HG03103 (cell line): Measurements from ENCODE around the gene TANK.
"Not testable (repeated sequence)": the region's sequence is repeated elsewhere in the genome, so short reads cannot be mapped to it uniquely, and the experiment has no call there.

Source experiments
- ATAC-seq: cut with Tn5 transposase; IDR thresholded peaks from one replicate; pipeline ENCODE4 v1.9.1; 2021; ENCODE audit warnings: low read depth; ENCODE audit not compliant: unreplicated experiment

TANK gene

DNA sequence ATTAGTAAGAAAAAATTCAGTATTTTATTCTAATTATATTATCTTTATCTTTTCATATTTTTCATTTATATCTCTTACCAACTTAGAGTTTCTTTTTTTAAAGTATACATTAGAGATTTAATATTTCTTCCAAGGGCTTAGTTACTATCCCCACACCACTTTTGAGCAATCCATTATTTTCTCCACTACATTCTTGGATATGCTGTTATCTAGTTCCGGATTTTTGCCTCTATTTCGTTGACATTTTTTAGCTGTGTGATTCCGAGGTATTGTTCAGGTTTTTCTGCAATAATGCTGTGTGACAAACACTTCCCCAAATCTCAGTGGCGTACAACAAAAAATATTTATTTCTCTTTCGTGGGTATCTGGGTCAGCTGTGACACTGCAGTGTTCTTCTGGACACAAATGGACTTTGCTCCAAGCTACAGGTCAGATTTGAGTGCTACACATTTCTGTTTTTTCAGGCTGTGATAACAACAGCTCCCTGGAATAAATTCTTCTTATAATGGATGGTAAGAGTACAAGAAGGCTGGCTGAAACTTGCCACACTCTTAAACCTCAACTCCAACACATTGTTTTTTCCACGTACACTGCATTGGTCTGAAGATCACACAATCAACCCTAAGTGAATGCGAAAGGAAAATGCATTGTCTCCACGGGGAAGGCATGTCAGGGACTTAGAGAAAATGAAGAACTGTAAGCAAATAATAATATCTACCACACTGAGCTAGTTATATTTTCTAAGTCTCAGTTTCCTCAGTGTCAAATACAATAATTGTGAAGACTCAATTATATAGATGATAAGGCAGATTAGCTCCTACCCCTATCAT lies 97.1 kb downstream of the TANK start:
- no peak for ATAC-seq

- ATAC-seq: no peak
Measured at GRCh38 chr2:161265874-161266273, 105.6 kb downstream of the TANK start.

GRCh38 chr2:161269111-161269510 lies 108.9 kb downstream of the TANK start:
- ATAC-seq: no peak

DNA sequence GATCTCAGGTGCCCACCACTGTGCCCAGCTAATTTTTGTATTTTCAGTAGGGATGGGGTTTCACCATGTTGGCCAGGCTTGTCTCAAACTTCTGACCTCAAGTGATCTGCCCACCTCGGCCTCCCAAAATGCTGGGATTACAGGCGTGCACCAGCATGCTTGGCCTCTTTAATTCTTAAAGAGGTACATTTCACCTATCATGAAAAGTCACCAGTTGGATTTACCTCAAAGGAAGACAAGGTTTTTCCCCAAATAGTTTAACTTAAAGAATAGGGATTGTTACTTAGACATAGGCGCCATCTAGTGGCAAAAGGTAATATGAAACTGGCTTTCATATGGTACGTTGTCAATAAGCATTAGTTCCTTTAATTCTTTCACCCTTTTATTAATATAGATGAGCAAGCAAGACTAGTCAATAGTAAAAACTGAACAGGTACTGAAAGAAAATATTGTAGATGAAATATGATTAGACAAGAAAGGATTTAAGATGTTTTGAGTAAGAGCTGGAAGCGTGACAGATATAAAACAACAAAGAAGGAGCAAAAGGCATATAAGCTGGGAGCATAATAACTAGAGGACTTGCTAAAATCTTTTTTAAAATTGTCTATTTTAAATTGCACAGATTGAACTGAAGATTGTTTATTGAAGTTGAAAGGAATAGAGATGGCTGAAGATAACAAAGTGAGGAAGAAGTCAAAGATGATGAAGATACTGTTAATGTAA lies 113.0 kb downstream of the TANK start:
- peak; percentile 69 for ATAC-seq

GRCh38 chr2:161278564-161279229 lies 118.5 kb downstream of the TANK start:
- ATAC-seq: not testable (repeated sequence)

- ATAC-seq: not testable (repeated sequence)
Measured at GRCh38 chr2:161279230-161279815, 119.1 kb downstream of the TANK start.

DNA sequence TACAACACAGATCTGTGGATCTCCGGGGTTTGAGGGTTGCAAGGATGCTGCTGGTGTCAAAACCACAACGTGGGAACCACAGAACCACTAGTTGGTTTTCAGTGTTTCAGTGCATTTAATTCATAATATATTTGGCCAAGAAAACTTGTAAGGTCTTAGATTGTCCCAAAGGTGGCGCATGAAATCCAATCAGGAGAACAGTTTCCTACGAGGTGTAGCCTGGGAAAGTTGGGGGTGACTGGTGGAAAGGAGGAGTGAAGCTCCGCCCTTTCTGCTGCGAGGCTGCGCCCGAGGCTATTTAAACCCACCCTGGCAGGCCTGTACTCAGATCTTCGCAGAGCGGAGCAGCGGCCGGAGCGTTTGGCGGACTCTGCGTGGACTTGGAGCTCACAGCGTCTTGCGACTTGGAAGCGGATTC lies 120.7 kb downstream of the TANK start:
- not testable (repeated sequence) for ATAC-seq

DNA sequence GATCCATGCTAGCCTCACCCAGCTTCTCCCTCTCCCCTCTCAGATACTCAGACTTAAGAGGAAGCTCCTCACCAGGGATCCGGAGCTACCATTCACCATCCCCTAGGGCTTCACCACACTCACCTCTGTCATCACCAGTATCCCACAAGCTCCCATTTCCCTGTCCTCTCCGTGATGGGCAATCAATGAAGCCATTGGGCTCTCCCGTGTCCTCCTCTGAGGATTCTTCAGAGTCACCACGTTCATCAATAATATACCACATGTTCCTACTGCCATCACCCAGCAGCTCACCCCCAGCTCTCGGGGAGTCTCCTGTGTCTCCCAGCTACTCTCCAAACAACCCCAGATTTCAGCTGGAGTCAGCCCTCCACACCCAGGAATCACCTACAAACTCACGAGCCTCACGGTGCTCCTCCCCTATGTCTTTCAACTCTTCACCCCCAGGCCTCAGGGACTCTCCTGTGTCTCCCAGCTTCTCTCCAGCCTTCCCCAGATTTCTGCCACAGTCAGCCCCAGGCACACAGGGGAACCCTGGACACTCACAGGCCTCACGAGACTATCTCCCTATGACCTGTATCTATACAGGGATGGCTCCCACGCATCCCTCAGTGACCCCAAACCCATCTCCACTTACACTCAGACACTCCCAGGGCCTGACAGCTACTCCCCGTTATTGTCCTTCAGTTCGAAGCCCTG lies 121.5 kb downstream of the TANK start:
- not testable (repeated sequence) for ATAC-seq

DNA sequence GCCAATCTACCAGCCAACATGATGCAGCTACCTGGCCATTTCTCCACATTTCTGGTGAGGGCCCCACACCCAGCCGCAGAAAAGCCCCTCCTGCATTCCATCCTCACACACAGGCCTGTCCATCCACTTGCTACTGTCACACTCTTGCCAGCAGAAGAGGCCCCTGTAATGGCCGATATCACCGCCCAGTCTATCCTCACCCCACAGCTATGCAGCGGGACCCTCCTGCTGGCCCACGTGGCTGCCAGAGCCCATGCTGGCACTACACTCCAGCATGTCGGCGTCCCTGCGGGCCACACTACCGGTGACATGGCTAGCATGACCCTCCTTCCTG lies 122.0 kb downstream of the TANK start:
- ATAC-seq: not testable (repeated sequence)

DNA sequence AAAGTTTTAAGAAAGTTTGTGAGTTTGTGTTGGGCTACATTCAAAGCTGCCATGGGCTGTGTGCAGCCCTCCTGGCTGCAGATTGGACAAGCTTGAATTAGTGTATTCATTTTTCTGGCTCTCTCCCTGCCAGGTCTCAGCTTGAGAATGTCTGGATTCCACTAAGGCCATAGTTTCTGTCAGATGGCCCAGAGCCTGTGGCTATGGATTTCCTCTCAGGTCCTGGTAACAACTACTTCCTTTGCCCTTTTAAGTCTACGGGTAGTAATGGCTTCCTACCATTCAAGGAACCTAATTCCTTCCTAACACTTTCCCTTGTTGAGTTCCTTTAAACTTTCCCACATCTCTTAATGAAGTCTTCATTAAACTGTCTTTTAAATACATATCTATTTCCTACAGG lies 123.7 kb downstream of the TANK start:
- no peak for ATAC-seq
